Measurements from ENCODE around the gene ZCCHC10.

- TF ChIP-seq, protein P1, sequence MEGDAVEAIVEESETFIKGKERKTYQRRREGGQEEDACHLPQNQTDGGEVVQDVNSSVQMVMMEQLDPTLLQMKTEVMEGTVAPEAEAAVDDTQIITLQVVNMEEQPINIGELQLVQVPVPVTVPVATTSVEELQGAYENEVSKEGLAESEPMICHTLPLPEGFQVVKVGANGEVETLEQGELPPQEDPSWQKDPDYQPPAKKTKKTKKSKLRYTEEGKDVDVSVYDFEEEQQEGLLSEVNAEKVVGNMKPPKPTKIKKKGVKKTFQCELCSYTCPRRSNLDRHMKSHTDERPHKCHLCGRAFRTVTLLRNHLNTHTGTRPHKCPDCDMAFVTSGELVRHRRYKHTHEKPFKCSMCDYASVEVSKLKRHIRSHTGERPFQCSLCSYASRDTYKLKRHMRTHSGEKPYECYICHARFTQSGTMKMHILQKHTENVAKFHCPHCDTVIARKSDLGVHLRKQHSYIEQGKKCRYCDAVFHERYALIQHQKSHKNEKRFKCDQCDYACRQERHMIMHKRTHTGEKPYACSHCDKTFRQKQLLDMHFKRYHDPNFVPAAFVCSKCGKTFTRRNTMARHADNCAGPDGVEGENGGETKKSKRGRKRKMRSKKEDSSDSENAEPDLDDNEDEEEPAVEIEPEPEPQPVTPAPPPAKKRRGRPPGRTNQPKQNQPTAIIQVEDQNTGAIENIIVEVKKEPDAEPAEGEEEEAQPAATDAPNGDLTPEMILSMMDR (IDR thresholded peaks at IDR 0.05; ENCODE audit: low read length): no peak
- no peak for TF ChIP-seq EZH2phosphoT487 (IDR thresholded peaks at IDR 0.05; ENCODE audit: low read length)
These were observed 33.3 kb upstream of the ZCCHC10 start for GRCh38 chr5:133059621-133060020.

Data from MM.1S (cell line).